ENCODE measurements around the gene NRL. TPM values are rescaled to one million over a fixed set of nuclear protein-coding genes. Genes with fewer than 3 reads are reported as not detected.
"Not testable (repeated sequence)": the region's sequence is repeated elsewhere in the genome, so short reads cannot be mapped to it uniquely, and the experiment has no call there.

NRL gene
- total RNA-seq, 1 donor = 1.8 TPM

- Histone ChIP-seq H3K4me3 (ENCODE audit: insufficient read depth, low read length) (no peak overlapping the region), H3K9me3 (ENCODE audit: low read depth, low read length) (no peaks in the 10 kb centered on the region), H3K4me2 (ENCODE audit: insufficient read depth, low read length) (no peak overlapping the region), H2AFZ (ENCODE audit: low read length) (no peak overlapping the region), H3K27ac (ENCODE audit: low read depth, low read length) (no peak overlapping the region), H3K27me3 (ENCODE audit: insufficient read depth, low read length) (peaks cover 10% of the 10 kb centered on the region), H3K4me1 (ENCODE audit: insufficient read depth, low read length) (no peaks in the 10 kb centered on the region), H3K36me3 (ENCODE audit: insufficient read depth, low read length) (no peaks in the 10 kb centered on the region), H4K20me1 (ENCODE audit: insufficient read depth, low read length) (no peaks in the 10 kb centered on the region), H3K79me2 (ENCODE audit: insufficient read depth, low read length) (no peaks in the 10 kb centered on the region)
- DNase-seq (ENCODE audit: insufficient read length, low spot score, missing footprints) = peak; percentile 0
- no peak for TF ChIP-seq CTCF (IDR thresholded peaks at IDR 0.05; ENCODE audit: extremely low read depth, low read depth, low read length)
These were observed 72.0 kb downstream of the NRL start for GRCh38 chr14:24042746-24043145.

GRCh38 chr14:24040692-24041091 is 74.1 kb downstream of the NRL start:
- Histone ChIP-seq H3K4me1 (ENCODE audit: insufficient read depth, low read length) (no peaks in the 10 kb centered on the region), H3K27ac (ENCODE audit: low read depth, low read length) (no peak overlapping the region), H3K79me2 (ENCODE audit: insufficient read depth, low read length) (no peaks in the 10 kb centered on the region), H3K36me3 (ENCODE audit: insufficient read depth, low read length) (no peaks in the 10 kb centered on the region), H3K4me2 (ENCODE audit: insufficient read depth, low read length) (no peak overlapping the region), H3K27me3 (ENCODE audit: insufficient read depth, low read length) (peaks cover 3% of the 10 kb centered on the region), H2AFZ (ENCODE audit: low read length) (no peak overlapping the region), H4K20me1 (ENCODE audit: insufficient read depth, low read length) (no peaks in the 10 kb centered on the region), H3K4me3 (ENCODE audit: insufficient read depth, low read length) (no peak overlapping the region), H3K9me3 (ENCODE audit: low read depth, low read length) (no peaks in the 10 kb centered on the region)
- DNase-seq (ENCODE audit: insufficient read length, low spot score, missing footprints) = peak; percentile 3
- no peak for TF ChIP-seq CTCF (IDR thresholded peaks at IDR 0.05; ENCODE audit: extremely low read depth, low read depth, low read length)

GRCh38 chr14:24038686-24039085 is 76.1 kb downstream of the NRL start:
- no peaks in the 10 kb centered on the region for H3K9me3 ChIP-seq (ENCODE audit: low read depth, low read length)
- no peaks in the 10 kb centered on the region for H3K4me1 ChIP-seq (ENCODE audit: insufficient read depth, low read length)
- TF ChIP-seq CTCF (IDR thresholded peaks at IDR 0.05; ENCODE audit: extremely low read depth, low read depth, low read length) = no peak
- no peaks in the 10 kb centered on the region for H3K79me2 ChIP-seq (ENCODE audit: insufficient read depth, low read length)
- no peak overlapping the region for H2AFZ ChIP-seq (ENCODE audit: low read length)
- H3K36me3 ChIP-seq (ENCODE audit: insufficient read depth, low read length) = no peaks in the 10 kb centered on the region
- H4K20me1 ChIP-seq (ENCODE audit: insufficient read depth, low read length) = no peaks in the 10 kb centered on the region
- no peaks in the 10 kb centered on the region for H3K27me3 ChIP-seq (ENCODE audit: insufficient read depth, low read length)
- no peak overlapping the region for H3K4me3 ChIP-seq (ENCODE audit: insufficient read depth, low read length)
- no peak overlapping the region for H3K4me2 ChIP-seq (ENCODE audit: insufficient read depth, low read length)
- DNase-seq (ENCODE audit: insufficient read length, low spot score, missing footprints) = peak; percentile 57
- H3K27ac ChIP-seq (ENCODE audit: low read depth, low read length) = no peak overlapping the region

- H3K27ac ChIP-seq (ENCODE audit: low read depth, low read length) = no peak overlapping the region
- DNase-seq (ENCODE audit: insufficient read length, low spot score, missing footprints) = no peak
- no peak for TF ChIP-seq CTCF (IDR thresholded peaks at IDR 0.05; ENCODE audit: extremely low read depth, low read depth, low read length)
- H3K36me3 ChIP-seq (ENCODE audit: insufficient read depth, low read length) = no peaks in the 10 kb centered on the region
- no peak overlapping the region for H2AFZ ChIP-seq (ENCODE audit: low read length)
- H3K9me3 ChIP-seq (ENCODE audit: low read depth, low read length) = no peaks in the 10 kb centered on the region
- H3K79me2 ChIP-seq (ENCODE audit: insufficient read depth, low read length) = no peaks in the 10 kb centered on the region
- no peaks in the 10 kb centered on the region for H4K20me1 ChIP-seq (ENCODE audit: insufficient read depth, low read length)
- H3K4me2 ChIP-seq (ENCODE audit: insufficient read depth, low read length) = no peak overlapping the region
- no peaks in the 10 kb centered on the region for H3K27me3 ChIP-seq (ENCODE audit: insufficient read depth, low read length)
- no peaks in the 10 kb centered on the region for H3K4me1 ChIP-seq (ENCODE audit: insufficient read depth, low read length)
- H3K4me3 ChIP-seq (ENCODE audit: insufficient read depth, low read length) = no peak overlapping the region
These were observed 77.1 kb downstream of the NRL start for GRCh38 chr14:24037658-24038037.

- Histone ChIP-seq H3K4me3 (ENCODE audit: insufficient read depth, low read length) (peak overlapping the region; percentile 79), H2AFZ (ENCODE audit: low read length) (peak overlapping the region; percentile 99), H3K4me2 (ENCODE audit: insufficient read depth, low read length) (peak overlapping the region; percentile 92)
- DNase-seq (ENCODE audit: insufficient read length, low spot score, missing footprints); H3K27me3 ChIP-seq (ENCODE audit: insufficient read depth, low read length); H3K9me3 ChIP-seq (ENCODE audit: low read depth, low read length); H3K27ac ChIP-seq (ENCODE audit: low read depth, low read length); H3K79me2 ChIP-seq (ENCODE audit: insufficient read depth, low read length); H4K20me1 ChIP-seq (ENCODE audit: insufficient read depth, low read length); H3K36me3 ChIP-seq (ENCODE audit: insufficient read depth, low read length); H3K4me1 ChIP-seq (ENCODE audit: insufficient read depth, low read length): not testable (repeated sequence)
These were observed 77.6 kb downstream of the NRL start for GRCh38 chr14:24036963-24037657.
